DMS153 treated with DMSO at 0.1 percent for 48 hours (cell line): ENCODE data around the gene CDH13.

Experiments used
- DNase-seq: peaks from one replicate; lab custom pipeline; 2025; ENCODE audit not compliant: unreplicated experiment; lab: John Stamatoyannopoulos, UW

CDH13 gene

DNA sequence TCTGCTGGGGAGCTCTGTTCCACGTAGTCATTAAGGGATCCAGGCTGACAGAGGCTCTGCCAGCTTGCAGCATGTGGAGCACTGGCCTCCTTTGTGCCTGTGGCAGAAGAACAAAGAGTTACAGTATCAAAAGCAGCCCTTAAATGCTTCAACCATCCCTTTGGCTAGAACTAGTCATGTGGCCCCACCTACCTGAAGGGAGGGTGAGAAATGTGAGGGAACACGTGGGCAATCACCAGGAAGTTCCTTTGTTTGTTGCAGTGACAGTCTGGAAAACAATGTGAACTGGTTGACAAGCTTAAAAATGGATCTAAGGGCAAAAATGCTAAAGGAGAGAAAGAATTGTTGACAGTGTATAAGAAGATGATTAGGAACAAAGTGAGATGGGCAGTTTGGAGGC is 890.6 kb downstream of the CDH13 start:
- DNase-seq, result no peak

DNA sequence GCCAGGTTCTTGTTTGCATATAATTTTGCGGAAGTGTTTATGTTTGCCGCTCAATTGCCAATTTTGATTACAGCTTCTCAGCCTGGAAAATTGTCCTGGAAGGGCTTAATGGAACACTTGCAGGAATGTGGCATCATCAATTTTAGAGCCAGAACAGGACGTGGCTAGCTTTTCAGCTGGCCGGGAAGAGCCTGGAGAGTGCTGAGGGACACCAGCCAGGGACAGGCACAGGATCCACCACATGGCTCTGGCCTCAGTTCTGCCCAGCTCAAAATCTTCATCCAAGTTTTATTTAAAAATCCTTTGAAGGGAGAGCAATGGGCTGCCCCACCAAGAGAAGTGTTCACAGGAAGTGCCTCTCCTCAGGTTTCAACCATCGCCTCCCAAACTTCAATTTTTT is 893.8 kb downstream of the CDH13 start:
- no peak for DNase-seq

DNA sequence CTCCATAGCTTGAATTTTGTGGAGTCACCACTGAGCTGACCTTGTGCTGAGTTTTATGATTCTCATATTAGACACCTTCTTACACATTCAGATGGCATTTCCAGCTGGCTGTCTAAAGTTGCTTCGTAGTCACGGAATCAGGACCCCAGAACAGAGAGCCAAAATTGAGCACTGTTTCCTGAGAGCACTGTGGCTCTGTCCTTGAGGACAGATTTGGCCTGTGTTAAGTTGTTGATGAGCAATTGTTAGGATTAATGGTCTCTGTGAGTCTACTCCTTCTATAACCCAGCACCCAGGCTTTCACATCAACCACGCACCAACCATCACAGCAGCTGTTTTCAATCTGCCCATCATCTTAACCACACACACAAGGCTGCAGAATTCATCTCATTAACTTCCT is 903.5 kb downstream of the CDH13 start:
- DNase-seq, result no peak

DNA sequence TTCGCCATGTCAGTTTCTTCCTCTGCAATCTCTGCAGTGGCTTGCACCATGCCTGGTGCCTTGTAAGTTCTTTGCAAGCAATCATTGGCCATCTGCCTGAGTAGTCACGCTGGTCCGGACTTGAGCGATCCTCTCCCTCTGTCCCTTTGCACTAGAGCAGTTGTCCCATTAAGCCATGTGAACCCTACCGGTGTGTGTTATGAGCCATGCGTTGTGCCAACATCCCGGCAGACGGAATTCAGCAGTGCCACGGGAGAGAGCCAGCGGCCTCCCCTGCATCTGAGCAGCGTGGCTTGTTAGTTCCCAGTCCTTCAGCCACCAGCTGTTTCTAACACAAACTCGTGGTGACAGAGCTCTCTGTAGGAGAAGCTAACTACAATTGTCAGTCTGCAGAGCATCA is 905.9 kb downstream of the CDH13 start:
- DNase-seq, result no peak

DNA sequence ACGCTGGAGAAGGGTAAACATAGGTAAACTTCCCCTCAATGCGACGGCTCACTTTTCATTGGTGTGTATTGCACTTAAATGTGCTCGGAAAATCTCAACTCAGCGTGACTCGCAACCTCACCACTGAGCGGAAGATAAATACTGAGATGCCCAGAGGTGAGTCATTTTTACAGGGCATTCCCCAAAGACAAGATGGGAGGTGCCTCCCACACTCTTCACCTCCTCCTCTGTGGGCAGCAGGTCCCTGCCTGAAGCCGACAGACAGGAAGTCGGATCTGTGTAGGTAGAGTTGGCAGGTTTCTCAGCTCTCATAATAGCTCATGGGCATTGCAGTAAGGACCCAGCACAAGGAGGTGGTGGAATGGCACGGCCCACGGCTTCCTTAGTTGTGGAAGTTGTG is 906.4 kb downstream of the CDH13 start:
- peak; percentile 70 for DNase-seq

DNA sequence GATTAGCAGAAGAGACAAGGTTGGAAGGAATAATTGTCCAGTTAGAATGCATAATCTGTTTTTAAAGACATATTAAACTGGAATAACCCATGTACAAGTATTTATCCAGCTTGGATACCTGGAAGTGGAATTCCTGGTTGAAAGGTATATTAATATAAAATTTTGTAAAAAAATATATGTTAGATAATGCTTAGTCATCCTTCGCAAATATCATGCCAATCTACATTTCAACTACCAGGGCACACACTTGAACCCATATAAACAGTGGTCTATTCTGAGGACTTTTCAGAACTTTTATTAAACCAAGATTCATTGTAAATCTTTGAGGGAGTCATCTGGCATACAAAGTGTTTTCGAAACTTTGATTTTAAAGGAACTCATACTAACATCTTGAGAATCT is 911.9 kb downstream of the CDH13 start:
- DNase-seq, result no peak

DNA sequence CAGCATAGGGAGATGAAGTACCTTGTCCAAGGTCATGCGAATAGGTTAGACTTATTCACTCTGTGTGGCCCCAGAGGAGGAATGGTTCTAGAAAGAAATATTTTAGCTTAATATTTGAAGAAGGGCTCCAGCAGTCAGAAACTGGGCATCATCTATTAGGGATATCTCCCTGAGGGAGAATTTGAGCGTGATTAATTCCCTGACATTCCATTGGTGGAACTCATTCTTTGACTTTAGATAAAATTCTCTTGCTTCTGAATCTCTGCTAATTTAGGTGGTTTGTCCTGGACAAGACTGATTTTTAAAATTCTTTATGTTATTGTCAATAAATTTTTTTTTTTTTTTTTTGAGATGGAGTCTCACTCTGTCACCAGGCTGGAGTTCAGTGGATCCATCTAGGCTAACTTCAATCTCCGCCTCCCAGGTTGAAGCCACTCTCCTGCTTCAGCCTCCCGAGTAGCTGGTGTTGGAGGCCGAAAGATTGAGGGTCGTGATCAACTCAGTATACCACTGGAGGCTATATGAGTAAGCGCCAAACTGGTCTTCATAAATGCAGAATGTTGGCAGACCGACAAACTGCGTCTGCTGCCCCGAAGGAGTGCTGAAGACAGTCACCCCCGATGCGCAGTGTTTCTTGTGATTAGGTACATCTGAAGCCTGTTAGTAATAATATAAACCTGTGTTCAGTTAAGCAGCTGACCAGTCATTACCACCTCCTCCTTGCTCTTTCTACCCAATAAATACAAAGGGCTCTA is 913.1 kb downstream of the CDH13 start:
- no peak for DNase-seq

DNA sequence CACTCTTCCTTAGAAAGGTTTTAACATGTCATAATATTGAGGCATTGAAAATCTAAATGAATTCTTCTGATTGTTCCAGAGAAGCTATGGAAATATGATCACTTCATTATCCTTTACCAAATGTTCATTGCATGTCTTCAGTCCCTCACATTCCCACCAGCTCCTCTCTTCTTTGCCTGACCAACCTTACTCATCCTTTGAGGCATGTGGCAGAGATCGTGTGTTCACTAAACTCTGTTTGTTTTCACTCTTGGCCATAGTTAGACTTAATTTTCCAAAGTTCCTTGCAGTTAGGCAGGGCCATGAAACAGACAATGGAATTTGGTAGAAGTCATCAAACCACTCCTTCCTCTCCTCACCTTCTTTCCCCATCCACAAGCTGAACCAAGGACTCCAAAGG is 914.5 kb downstream of the CDH13 start:
- no peak for DNase-seq

DNA sequence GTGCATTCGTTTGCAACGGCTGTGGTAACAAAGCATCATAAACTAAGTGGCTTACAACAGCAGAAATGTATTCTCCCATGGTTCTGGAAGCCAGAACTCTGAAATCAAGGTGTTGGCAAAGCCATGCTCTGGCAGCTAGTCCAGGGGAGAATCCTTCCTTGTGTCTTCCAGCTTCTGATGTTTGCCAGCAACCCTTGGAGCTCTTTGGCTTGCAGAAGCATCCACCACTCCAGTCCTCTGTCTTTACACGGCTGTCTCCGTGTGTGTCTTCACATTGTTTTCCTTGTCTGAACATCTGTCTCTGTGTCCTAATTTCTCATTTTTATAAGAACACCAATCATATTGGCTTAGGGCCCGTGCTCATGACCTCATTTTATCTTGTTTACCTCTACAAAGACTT is 915.7 kb downstream of the CDH13 start:
- DNase-seq, result no peak

DNA sequence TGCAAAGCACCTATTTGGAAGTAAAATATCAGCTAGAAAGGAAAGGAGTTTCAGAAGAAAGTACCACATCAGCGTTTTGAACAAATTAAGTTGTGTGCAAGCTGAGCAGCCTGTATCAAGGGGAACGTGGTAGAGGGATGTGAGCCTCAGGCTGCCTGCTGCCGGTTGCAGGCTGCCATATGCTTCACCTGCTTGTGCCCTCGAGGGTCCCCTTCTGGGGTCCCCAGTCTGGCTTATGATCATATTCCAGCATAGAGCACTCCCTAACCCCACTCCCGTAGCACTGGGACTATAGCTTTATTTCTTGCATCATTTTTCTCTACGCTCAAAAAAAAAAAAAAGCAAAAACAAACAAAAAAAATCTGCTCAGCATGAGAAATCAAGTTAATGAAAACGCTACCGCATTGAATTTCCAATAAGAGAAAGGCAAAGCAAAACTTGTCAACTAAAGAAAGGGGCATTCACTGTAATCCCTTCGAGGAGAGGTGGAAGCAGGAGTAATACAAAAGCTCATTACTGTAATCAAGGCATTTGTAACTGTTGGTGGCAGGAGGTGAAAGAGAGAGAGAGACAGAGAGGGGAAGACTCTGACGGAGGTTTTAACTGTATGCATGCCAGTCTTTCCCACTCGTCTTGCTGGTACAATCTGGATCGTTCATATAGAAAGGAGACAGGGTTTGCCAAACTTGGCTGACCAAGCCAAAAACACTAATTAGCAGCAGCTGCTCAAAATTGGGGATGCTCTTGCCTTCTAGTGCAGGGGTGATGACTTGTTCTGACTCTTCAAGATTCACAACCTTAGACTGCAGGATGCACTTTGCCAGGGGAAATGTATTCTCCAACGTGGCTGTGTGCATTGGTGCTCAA is 922.8 kb downstream of the CDH13 start:
- no peak for DNase-seq

DNA sequence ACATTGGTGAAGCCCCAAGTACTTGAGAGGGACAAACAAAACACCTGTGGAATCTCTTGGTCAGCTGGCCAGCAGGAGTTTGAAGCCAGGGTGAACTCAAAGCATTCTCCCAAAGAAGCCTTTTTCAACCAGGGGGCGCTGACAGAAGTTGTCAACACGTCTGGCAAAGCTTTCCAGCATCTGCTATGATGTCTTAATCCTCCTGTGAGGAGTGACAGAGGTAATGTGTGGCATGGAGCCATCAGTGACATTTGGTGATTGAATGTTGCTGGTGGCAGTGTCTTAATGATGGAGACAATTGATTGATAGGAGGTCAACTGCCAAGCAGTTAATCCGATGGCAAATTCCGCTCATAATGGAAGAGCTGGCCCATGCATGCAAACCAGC is 923.4 kb downstream of the CDH13 start:
- DNase-seq, result no peak

DNA sequence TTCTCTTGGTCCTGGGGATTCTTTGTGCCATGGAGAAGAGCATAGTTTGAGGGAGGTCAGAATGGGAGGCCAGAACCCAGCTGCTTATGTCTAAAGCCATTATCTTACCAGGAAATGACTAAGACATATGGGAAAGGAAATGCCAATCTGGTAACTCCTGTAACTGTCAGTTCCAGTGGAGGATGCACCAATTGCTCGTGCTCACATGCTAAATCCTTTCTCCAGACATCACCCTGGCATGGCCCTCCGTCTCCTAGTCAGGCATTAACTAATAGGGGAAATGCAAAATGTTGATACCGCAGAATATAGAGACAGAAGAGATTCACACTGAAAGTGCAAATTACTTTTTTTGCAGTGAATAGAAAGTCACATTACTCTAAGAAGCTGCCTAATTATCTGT is 925.5 kb downstream of the CDH13 start:
- no peak for DNase-seq

DNA sequence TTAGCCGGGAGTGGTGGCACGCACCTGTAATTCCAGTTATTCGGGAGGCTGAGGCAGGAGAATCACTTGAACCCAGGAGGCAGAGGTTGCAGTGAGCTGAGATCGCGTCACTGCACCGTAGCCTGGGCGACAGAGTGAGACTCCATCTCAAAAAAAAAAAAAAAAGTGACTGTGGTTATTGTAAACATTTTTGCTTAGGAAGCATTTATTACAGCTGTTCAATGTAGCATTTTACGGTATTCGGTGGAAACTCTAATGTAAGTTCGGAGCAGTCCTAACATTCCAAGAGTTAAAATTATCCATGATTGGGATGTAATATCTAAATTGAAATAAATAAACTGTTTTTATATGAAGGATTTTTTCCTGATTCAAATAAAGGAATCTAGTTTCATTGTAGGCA is 926.2 kb downstream of the CDH13 start:
- no peak for DNase-seq

DNA sequence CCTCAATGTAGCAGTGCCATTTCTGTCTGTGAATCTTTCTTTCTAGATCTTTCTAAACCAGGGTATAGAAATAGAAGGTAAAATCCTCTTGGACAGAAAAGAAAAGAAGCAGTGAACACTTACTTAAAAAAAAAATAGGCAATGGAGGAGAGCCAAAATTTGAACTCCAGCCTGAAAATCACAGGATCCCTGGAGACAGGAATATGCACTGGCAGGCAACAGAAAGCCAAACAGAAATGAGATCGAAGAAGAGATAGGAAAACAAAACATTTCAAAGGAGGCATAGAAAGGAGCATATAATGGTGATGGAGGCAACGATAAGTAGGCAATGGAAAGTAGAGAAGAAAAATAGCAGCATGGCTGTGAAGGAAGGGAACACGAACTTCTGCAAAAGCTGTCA is 927.3 kb downstream of the CDH13 start:
- no peak for DNase-seq

DNA sequence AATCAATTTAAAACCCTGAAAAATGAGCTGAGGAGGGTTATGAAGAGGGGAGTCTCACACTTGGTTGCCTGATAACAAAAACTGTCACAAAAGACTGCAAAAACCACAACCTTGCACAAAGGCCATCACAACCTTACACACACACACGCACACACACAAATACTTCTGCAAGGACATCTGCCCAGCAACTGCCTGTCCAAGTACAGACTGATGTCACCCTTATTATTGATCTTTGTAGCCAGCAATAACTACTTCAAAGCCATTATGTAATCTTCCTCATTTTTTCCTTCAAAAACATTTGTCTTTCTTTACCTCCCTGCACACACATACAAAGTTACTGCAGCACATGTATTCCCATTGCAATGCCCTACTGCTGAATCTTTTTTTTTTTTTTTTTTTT is 927.8 kb downstream of the CDH13 start:
- DNase-seq, result no peak

DNA sequence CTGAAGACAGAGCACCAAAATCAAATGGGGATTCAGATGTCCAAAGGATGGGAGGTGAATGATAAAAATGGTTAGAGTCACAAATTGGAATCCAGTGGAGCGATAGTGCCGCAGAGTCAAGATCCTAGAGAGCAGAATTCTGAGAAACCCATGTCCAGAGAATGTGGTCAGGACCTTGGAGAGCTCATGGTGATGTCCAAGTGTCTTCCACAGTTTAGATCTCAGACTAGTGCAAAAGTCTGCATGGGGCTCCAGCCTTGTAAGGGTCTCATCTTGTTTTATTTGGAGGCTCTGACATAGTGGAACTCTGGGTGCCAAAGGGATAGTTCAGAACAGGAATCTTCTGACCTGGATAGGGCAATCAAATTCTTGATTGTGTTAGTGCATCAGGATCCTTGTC is 935.1 kb downstream of the CDH13 start:
- DNase-seq, result no peak

DNA sequence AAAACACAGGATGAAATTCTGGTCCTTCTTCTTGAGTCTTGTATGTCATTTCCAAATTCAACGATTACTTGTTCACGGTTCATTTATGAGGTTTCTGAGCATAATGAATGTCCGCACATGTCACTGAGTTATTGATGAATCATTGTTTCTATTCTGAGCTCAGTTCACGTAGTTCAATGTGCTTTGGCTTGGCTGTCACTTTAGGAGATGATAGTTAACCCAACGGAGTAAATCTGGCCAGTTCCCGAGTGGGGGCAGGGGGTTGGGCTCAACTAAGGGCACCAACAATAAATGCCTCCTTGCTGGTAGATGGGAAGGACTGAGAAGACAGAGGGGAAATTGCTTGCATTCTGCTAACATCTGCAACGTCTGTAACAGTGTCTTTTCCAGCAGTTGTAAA is 941.6 kb downstream of the CDH13 start:
- no peak for DNase-seq

DNA sequence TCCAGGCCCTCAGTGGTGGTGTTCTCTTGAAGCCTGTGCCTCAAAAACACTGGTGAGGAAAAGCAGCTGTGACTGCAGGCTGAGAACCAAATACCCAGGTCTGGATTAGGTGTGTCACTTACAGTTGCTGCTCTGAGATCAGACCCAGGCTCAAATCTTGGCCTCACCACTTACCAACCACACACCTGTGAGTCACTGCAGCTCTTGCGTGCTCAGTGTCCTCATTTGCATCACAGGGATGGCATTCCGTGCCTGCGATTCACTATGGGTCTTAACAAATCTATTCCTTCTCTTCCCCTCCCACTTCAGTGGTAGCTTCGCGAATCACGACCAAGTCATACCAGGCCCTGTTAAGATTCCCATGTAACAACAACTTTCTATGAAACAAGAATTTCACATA is 947.6 kb downstream of the CDH13 start:
- DNase-seq, result no peak

DNA sequence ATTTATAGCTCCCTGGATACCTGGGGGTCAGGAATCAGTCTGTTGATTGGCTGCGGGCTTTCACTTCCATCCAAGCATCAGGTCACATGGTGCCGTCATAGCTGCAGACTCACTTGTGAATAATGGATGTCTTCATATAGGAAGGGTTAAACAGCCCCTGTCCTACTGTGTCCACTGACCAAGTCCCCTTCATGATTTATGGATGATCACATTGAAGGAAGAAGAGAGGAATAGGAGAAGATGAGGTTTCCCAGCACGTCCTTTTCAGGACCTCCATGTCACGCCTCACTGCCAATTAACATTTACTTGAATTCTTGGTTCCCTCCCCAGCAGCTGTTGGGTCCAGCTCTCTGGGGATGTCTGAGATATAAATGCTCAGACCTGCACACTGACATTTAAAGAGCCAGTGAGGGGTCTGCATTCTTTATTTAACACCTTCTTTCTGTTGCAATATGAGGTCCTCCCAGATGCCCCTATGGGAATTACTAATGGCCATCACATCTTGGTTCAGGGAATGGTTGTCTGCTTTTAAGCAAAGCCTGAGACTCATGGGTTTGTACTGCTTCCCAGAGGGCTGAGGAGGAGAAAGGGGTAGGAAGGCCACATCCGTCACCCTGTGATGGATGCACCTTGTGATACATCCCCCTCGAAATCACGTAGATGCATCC is 950.4 kb downstream of the CDH13 start:
- no peak for DNase-seq

DNA sequence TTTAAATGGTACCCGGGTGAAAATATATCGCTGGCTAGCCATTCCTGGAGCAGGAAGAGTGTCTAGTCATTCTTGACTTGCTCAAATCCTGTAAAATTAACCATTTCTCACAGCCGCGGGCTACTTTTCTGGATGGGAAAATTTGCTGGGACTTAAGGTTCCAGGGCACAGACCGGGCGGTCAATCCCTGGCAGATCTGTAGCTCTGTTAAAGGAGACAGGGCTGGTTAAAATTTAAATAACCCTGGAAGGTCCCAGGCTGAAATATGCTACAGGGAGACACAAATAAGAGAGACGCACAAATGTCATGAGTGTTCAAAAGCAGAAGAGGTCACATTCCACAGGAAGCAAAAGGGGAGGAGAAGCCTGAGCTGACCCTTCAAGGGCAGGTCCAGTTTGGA is 951.4 kb downstream of the CDH13 start:
- DNase-seq, result no peak

DNA sequence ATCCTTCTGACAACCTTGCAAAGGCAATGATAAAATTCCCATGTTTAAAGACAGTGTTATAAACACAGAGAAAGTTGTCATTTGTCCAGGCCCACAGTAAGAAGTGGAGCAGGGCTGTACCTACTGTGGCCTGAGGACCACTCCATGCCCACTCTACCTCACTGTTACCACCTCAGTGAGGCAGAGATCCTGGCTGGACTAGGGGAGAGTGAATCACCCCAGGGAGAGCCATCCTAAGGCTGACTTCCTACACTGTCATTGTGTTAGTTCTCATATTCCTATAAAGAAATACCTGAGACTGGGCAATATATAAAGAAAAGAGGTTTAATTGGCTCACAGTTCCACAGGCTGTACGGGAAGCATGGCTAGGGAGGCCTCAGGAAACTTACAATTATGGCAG is 952.3 kb downstream of the CDH13 start:
- DNase-seq, result no peak

DNA sequence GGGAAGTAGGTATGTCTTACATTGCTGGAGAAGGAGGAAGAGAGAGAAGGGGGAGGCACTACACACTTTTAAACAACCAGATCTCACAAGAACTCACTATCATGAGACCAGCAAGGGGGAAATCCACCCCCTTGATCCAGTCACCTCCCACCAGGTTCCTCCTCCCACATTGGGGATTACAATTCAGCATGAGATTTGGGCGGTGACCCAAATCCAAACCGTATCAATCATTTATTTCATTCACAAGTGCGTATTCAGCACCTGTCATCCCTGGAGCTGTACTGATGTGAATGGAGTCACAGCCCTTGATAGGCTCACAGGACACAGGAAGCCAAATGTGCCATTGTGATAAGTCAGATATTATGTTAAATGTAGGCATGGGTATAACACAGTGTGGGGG is 952.7 kb downstream of the CDH13 start:
- DNase-seq, result no peak
